IPS-NIHi7 (cell line): ENCODE data around the gene DMXL2.
"Not testable (repeated sequence)": the region's sequence is repeated elsewhere in the genome, so short reads cannot be mapped to it uniquely, and the experiment has no call there.

ENCODE experiments used
- DNase-seq: peaks from one replicate; pipeline ENCODE4 v3.0.0; 2012; ENCODE audit warnings: mixed read lengths; ENCODE audit errors: extremely low spot score

Gene DMXL2

GRCh38 chr15:51492528-51492927 lies 130.0 kb downstream of the DMXL2 start:
- DNase-seq, result no peak

DNA sequence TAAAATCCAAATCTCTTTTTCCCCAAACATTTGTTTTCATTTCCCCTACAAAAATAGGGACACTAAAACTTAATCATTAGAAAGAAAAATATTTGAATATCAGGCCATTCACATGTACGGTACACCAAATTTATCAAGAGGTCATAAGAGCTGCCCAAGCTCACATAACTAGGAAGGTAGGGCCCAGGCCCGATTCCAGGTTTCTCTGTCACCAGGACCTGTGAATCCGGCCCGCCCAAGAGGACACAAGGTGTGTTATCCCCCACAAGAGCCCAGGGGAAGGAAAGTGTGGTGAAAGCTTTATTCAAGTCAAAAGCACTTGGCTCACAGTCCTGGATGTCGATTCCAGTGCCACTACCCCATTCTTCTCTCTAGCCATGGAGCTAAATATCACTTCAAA lies 130.6 kb downstream of the DMXL2 start:
- no peak for DNase-seq

GRCh38 chr15:51484781-51485180 lies 137.8 kb downstream of the DMXL2 start:
- DNase-seq, result no peak

DNA sequence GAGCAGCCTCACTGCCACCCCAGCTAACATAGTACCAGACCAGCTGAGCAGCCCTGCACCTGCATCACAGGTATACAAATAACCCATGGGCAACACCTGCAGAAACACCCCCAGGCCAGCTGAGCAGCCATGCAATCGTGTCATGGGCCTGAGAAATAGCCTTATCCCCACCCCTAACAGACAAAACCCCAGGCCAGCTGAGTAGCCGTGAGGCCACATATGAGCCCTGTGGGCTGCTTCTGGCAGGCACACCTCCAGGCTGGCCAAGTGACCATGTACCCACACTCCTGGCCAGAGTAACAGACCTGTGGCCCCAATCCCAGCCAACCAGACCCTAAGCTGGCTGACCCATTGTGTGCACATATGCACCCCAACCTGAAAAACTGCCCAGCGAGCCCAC lies 138.6 kb downstream of the DMXL2 start:
- DNase-seq, result no peak

DNA sequence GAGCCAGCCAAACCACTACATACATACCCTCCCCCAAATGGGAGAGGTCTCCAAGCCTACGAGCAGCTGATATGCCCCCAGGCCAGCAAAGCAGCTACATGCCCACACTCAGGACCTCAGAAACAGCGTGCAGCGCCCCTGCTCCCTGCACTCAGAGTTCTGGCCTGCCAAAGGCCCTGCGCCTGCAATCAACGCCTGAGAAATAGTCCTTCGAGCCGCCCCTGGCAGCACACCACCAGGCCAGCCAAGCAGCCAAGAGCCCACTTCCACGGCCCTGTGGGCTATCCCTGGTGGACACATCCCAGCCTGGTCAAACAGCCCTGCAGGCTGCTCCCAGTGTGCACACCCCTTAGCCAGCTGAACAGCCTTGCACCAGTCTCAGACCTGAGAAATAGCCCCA lies 139.1 kb downstream of the DMXL2 start:
- DNase-seq, result no peak

- DNase-seq, result no peak
Observed at GRCh38 chr15:51475736-51476135, 146.8 kb downstream of the DMXL2 start.

- no peak for DNase-seq
Observed at GRCh38 chr15:51470512-51470911, 152.1 kb downstream of the DMXL2 start.

DNA sequence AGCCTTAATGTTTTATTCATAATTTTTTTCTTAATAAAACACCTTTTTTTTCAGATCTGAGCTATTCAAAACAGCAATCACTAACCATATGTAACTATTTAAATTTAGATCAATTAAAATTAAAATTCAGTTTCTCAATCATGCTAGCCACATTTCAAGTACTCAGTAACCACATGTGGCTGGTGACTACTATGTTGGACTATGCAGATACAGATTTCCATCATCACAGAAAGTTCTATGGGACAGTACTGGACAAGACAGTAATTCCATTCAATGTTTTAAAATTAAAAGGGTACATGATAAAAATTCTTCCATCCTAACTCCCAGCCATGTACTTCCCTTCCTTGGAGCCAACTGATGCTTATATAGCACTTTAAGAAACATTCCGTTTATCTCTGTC lies 161.8 kb downstream of the DMXL2 start:
- DNase-seq, result no peak

DNA sequence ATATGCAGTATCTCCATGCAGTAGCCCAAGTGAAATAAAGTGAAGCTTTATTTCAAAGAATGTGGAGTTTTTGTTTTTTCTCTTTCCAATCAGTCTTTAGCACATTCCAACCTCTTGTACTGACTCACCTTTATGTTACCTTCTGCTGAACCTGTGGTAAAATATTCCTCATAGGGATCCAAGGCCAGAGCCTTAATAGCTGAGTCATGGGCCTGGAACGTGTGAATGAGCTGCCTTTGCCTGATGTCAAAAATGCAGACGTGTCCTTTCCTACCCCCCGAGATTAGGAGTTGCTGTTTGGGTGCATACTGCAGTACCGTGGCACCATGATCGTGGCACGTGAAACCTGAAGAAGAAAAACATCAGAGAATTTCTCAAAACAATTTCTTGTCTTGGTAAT lies 172.6 kb downstream of the DMXL2 start:
- DNase-seq, result no peak

- DNase-seq, result no peak
Observed at GRCh38 chr15:51448622-51449399, 173.8 kb downstream of the DMXL2 start.

- no peak for DNase-seq
Observed at GRCh38 chr15:51447855-51448621, 174.5 kb downstream of the DMXL2 start.

GRCh38 chr15:51446029-51446744 lies 176.4 kb downstream of the DMXL2 start:
- not testable (repeated sequence) for DNase-seq

- no peak for DNase-seq
Observed at GRCh38 chr15:51444807-51445206, 177.8 kb downstream of the DMXL2 start.

GRCh38 chr15:51444112-51444511 lies 178.5 kb downstream of the DMXL2 start:
- no peak for DNase-seq

GRCh38 chr15:51443282-51443914 lies 179.2 kb downstream of the DMXL2 start:
- DNase-seq, result no peak

GRCh38 chr15:51438526-51438925 lies 184.0 kb downstream of the DMXL2 start:
- no peak for DNase-seq

- no peak for DNase-seq
Observed at GRCh38 chr15:51425517-51426040, 197.0 kb downstream of the DMXL2 start.

- no peak for DNase-seq
Observed at GRCh38 chr15:51424780-51425179, 197.8 kb downstream of the DMXL2 start.

DNA sequence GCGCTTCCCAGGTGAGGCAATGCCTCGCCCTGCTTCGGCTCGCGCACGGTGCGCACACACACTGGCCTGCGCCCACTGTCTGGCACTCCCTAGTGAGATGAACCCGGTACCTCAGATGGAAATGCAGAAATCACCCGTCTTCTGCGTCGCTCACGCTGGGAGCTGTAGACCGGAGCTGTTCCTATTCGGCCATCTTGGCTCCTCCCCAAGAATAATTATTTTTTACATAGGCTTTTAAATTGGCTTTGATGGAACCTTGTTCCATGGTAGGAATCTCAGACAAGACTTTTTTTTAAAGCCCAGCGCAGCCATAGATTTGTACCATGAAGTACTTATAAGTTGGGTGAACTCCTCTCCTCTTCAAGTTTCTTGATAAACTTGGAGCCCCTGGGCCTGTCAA lies 199.5 kb downstream of the DMXL2 start:
- not testable (repeated sequence) for DNase-seq

GRCh38 chr15:51416129-51416528 lies 206.4 kb downstream of the DMXL2 start:
- no peak for DNase-seq

- DNase-seq, result no peak
Observed at GRCh38 chr15:51414256-51414860, 208.2 kb downstream of the DMXL2 start.
